Stimulated activated CD4-positive, alpha-beta T cell treated with anti-CD3 and anti-CD28 coated beads, TNF-alpha, amount 100 ng/mL, for 24 hours (primary cell): Measurements from ENCODE around the gene HLA-E.
"Not testable (repeated sequence)": the region's sequence is repeated elsewhere in the genome, so short reads cannot be mapped to it uniquely, and the experiment has no call there.

Source experiments
- DNase-seq, 3 experiments: peaks; one replicate each; pipeline ENCODE4 v3.0.0-alpha.2; 2020; ENCODE audit warnings: low read depth in 3 of 3

Gene HLA-E

GRCh38 chr6:30507849-30508827 is 18.8 kb downstream of the HLA-E start:
- DNase-seq = no peak

DNA sequence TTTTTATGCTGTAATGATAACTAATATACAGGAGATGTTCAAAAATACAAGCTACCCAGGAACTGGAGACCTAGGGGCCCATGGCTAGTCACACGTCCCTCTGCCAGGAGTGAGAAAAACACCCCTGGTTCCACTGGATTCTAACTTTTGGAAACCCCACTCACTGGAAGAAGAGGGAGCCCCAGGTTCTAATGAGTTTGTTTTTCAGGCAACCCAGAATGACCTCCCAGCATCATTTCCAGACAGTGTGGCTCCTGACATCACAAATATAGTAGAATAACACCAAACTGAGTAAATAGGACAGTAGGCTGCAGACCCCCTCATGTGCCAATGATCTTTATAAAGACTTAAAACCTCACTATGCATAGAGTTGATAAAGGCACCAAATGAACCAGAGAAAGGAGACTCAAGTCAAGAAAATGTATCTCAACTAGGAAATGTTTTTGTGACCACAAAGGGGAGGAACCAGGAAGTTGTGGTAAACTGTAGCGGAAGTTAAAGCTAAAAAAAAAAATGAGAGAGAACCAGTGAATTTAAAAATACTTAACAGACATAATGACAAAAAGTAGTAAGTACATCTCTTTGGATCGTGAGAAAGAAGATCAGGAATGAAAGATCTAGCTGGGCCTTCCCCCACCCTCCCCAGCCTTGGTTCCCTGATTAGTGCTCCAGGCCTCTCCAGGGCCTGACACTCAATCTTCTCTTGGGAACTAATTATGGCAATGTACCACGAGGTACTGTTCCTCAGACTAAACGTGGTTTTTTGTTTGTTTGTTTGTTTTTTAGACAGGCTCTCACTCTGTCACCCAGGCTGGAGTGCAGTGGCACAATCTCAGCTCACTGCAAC is 19.8 kb downstream of the HLA-E start:
- no peak for DNase-seq

GRCh38 chr6:30510419-30511168 is 21.3 kb downstream of the HLA-E start:
- no peak for DNase-seq

GRCh38 chr6:30511169-30511546 is 21.8 kb downstream of the HLA-E start:
- no peak for DNase-seq

GRCh38 chr6:30513451-30513850 is 24.1 kb downstream of the HLA-E start:
- no peak for DNase-seq

GRCh38 chr6:30515106-30515505 is 25.8 kb downstream of the HLA-E start:
- DNase-seq = no peak

- DNase-seq = peak; percentile 76 to 92 (median 89)
These were observed 26.8 kb downstream of the HLA-E start for GRCh38 chr6:30515944-30516753.

- not testable (repeated sequence) for DNase-seq
These were observed 27.4 kb downstream of the HLA-E start for GRCh38 chr6:30516754-30517076.

DNA sequence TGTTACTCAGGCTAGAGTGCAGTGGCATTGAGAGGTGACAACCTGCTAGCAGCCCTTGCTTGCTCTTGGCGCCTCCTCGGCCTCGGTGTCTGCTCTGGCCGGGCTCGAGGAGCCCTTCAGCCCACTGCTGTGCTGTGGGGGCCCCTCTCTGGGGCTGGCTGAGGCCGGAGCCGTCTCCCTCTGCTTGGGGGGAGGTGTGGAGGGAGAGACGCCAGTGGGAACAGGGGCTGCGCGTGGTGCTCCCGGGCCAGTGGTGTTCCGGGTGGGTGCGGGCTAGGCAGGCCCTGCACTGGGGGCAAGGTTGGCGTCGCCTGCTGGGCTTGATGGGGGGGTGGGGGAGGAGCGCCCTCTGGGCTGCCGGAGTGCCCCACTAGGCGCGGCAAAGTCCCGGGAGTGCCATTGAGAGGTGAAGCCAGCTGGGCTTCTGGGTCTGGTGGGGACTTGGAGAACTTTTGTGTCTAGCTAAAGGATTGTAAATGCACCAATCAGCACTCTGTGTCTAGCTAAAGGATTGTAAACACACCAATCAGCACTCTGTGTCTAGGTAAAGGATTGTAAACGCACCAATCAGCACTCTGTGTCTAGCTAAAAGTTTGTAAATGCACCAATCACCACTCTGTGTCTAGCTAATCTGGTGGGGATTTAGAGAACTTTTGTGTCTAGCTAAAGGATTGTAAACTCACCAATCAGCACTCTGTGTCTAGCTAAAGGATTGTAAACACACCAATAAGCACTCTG is 28.6 kb downstream of the HLA-E start:
- not testable (repeated sequence) for DNase-seq

GRCh38 chr6:30518505-30519145 is 29.3 kb downstream of the HLA-E start:
- DNase-seq = peak in 1 of 3 experiments; percentile 47

DNA sequence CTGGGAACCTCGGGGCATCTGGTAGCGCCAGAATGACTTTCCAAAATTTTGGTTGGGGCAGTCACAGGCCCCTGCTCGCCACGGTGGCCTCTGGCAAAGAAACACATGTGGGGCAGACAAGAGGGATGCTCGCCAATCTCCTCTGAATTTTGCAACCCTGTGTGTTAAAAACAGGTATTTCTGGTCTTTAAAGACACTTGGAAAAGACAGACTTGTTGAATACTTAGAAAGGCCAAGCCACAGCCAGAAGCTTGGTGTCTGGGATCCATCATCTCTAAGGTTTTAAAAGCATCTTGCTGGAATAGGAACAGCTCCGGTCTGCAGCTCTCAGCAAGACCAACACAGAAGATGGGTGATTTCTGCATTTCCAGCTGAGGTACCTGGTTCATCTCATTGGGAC is 31.2 kb downstream of the HLA-E start:
- no peak for DNase-seq

DNA sequence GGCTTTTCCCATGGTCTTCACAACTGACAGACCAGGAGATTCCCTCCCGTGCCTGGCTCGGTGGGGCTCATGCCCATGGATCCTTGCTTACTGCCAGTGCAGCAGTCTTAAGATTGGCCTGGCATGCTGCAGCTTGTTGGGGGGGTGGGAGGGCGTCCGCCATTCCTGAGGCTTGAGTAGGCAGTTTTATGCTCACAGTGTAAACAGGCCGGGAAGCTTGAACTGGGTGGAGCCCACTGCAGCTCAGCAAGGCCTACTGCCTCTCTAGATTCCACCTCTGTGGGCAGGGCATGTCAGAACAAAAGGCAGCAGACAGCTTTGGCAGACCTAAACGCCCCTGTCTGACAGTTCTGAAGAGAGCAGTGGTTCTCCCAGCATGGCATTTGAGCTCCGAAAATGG is 31.8 kb downstream of the HLA-E start:
- not testable (repeated sequence) for DNase-seq

DNA sequence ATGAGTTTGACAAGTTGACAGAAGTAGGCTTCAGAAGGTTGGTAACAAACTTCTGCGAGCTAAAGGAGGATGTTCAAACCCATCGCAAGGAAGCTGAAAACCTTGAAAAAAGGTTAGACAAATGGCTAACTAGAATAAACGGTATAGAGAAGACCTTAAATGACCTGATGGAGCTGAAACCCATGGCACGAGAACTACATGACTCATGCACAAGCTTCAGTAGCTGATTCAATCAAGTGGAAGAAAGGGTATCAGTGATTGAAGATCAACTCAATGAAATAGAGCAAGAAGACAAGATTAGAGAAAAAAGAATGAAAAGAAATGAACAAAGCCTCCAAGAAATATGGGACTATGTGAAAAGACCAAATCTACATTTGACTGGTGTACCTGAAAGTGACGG is 32.6 kb downstream of the HLA-E start:
- DNase-seq = not testable (repeated sequence)

DNA sequence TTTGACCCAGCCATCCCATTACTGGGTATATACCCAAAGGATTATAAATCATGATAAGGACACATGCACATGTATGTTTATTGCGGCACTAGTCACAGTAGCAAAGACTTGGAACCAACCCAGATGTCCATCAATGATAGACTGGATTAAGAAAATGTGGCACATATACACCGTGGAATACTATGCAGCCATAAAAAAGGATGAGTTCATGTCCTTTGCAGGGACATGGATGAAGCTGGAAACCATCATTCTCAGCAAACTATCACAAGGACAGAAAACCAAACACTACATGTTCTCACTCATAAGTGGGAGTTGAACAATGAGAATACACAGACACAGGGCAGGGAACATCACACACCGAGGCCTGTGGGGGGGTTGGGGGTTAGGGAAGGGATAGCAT is 37.1 kb downstream of the HLA-E start:
- not testable (repeated sequence) for DNase-seq

- peak in 2 of 3 experiments; percentile 28 to 61 for DNase-seq
These were observed 40.1 kb downstream of the HLA-E start for GRCh38 chr6:30529349-30529875.

- no peak for DNase-seq
These were observed 40.7 kb downstream of the HLA-E start for GRCh38 chr6:30530014-30530413.

DNA sequence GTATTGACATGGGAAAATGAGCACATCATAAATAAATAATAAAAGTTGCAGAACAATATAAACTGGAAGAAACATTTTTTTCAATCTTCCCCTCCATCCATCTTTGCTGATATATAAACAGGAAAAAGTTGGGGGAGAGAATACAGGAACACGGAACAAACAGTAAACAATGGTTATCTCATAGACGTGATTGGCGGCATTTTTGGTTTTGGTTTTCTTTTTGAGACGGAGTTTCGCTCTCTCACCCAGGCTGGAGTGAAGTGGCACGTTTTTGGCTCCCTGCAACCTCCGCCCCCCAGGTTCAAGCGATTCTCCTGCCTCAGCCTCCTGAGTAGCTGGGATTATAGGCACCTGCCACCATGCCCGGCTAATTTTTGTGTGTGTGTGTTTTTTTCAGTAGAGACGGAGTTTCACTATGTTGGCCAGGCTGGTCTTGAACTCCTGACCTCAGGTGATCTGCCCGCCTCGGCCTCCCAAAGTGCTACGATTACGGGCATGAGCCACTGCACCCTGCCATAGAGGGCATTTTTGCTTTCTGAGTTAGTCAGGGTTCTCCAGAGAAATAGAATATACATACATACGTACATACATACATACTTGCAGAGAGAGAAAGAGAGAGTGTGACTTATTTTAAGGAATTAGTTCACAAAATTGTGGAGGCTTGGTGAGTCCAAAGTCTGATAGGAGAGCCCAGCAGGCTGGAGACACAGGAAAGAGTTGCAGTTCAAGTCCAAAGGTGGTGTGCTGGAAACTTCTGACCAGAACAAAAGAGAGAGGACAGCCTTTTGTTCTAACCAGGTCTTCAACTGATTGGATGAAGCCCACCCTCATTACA is 44.4 kb downstream of the HLA-E start:
- DNase-seq = no peak

DNA sequence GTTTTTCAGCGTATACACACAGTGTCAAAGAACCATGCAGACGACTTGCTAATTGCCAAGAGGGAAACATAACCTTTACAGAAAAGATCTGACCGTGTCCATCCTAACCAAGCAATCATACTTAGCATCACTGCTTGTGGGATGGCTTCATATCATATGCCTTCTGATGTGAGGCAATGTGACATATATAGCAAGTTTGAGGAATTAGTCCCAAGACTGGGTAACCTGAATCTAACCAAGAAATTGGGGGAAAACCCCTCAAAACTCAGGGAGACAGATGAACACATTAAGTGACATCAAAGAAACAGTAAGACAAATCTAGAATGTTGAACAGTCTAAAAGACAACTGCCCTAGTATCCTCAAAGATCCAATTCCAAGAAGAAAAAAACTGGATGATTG is 48.6 kb downstream of the HLA-E start:
- no peak for DNase-seq
